Activated CD8-positive, alpha-beta memory T cell treated with anti-CD3 and anti-CD28 coated beads for 24 hours (primary cell): ENCODE results near the gene ODF4.

ENCODE experiments used
- DNase-seq: peaks from one replicate; pipeline ENCODE4 v3.0.0-alpha.2; 2020

The ODF4 gene

GRCh38 chr17:8339540-8339939 lies at the start of gene ODF4:
Gene ODF4 (plus strand): TSS chr17:8339840. CDS start chr17:8340052, 212 bp downstream.
- DNase-seq, result no peak

GRCh38 chr17:8290043-8290442 lies 49.6 kb upstream of the ODF4 start:
- DNase-seq, result no peak

- no peak for DNase-seq
Observed at GRCh38 chr17:8292639-8293395, 46.8 kb upstream of the ODF4 start.

- no peak for DNase-seq
Observed at GRCh38 chr17:8294361-8294760, 45.3 kb upstream of the ODF4 start.

GRCh38 chr17:8294814-8295316 lies 44.8 kb upstream of the ODF4 start:
- no peak for DNase-seq

GRCh38 chr17:8300226-8300625 lies 39.4 kb upstream of the ODF4 start:
- no peak for DNase-seq

GRCh38 chr17:8300627-8301242 lies 38.9 kb upstream of the ODF4 start:
- peak; percentile 76 for DNase-seq

- DNase-seq, result no peak
Observed at GRCh38 chr17:8310601-8311123, 29.0 kb upstream of the ODF4 start.

GRCh38 chr17:8311131-8311790 lies 28.4 kb upstream of the ODF4 start:
- DNase-seq, result no peak

GRCh38 chr17:8312251-8312650 lies 27.4 kb upstream of the ODF4 start:
- no peak for DNase-seq

- no peak for DNase-seq
Observed at GRCh38 chr17:8312726-8313600, 26.7 kb upstream of the ODF4 start.

GRCh38 chr17:8314797-8315763 lies 24.6 kb upstream of the ODF4 start:
- no peak for DNase-seq

GRCh38 chr17:8315764-8316217 lies 23.8 kb upstream of the ODF4 start:
- no peak for DNase-seq

- DNase-seq, result no peak
Observed at GRCh38 chr17:8318010-8318935, 21.4 kb upstream of the ODF4 start.

GRCh38 chr17:8320262-8320661 lies 19.4 kb upstream of the ODF4 start:
- no peak for DNase-seq

- no peak for DNase-seq
Observed at GRCh38 chr17:8320990-8321389, 18.6 kb upstream of the ODF4 start.

- DNase-seq, result no peak
Observed at GRCh38 chr17:8322061-8322460, 17.6 kb upstream of the ODF4 start.

- DNase-seq, result no peak
Observed at GRCh38 chr17:8324132-8324531, 15.5 kb upstream of the ODF4 start.

- no peak for DNase-seq
Observed at GRCh38 chr17:8324923-8325322, 14.7 kb upstream of the ODF4 start.
